Measurements from ENCODE around the gene B3GLCT.
A peak's percentile ranks its signal among the peaks of the same experiment; 100 is the strongest.

The B3GLCT gene

GRCh38 chr13:31225998-31226675, 26.4 kb downstream of the B3GLCT start:
- in situ Hi-C loops (cut with MboI; ENCODE audit: low sequenced_read_pairs, unreplicated experiment), result loop anchor here (25.0 kb wide), 1 partner anchor 511 kb away; the partner anchor contains the start of gene RXFP2
- TF ChIP-seq, protein P1, sequence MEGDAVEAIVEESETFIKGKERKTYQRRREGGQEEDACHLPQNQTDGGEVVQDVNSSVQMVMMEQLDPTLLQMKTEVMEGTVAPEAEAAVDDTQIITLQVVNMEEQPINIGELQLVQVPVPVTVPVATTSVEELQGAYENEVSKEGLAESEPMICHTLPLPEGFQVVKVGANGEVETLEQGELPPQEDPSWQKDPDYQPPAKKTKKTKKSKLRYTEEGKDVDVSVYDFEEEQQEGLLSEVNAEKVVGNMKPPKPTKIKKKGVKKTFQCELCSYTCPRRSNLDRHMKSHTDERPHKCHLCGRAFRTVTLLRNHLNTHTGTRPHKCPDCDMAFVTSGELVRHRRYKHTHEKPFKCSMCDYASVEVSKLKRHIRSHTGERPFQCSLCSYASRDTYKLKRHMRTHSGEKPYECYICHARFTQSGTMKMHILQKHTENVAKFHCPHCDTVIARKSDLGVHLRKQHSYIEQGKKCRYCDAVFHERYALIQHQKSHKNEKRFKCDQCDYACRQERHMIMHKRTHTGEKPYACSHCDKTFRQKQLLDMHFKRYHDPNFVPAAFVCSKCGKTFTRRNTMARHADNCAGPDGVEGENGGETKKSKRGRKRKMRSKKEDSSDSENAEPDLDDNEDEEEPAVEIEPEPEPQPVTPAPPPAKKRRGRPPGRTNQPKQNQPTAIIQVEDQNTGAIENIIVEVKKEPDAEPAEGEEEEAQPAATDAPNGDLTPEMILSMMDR (IDR thresholded peaks at IDR 0.05; ENCODE audit: borderline replicate concordance, control extremely low read depth, extremely low read depth, insufficient read depth, missing control alignments), result no peak
- no peak for DNase-seq (ENCODE audit: low spot score)

- TF ChIP-seq, protein P1 (IDR thresholded peaks at IDR 0.05; ENCODE audit: borderline replicate concordance, control extremely low read depth, extremely low read depth, insufficient read depth, missing control alignments), result no peak
- in situ Hi-C loops (cut with MboI; ENCODE audit: low sequenced_read_pairs, unreplicated experiment), result loop anchor here (25.0 kb wide), 1 partner anchor 510 kb away; the partner anchor contains the start of gene RXFP2
Measured at GRCh38 chr13:31227063-31227462, 27.3 kb downstream of the B3GLCT start.

DNA sequence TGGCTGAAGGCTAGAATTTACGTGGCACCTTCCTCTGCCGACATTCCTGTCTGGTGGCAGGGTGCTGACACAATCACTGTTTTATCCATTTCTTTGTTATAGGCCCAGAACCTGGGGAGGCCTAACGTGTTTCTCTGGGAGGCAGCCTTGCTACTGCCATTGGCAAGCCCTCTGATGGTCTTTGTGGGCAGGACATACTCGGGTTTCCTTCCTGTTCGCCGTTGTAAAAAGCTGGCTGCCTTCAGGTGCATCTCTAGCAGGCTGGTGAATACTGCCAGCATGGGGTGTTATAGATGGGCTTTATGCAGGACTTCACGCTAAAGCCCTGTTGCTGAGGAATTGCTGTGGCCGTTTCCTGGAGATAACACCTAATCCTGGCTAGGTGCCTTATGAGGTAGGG, 28.1 kb downstream of the B3GLCT start:
- TF ChIP-seq, protein P1 (IDR thresholded peaks at IDR 0.05; ENCODE audit: borderline replicate concordance, control extremely low read depth, extremely low read depth, insufficient read depth, missing control alignments), result no peak
- in situ Hi-C loops (cut with MboI; ENCODE audit: low sequenced_read_pairs, unreplicated experiment), result loop anchor here (25.0 kb wide), 1 partner anchor 509 kb away; the partner anchor contains the start of gene RXFP2

More at GRCh38 chr13:31227063-31227462, 27.3 kb downstream of the B3GLCT start:
- DNase-seq (ENCODE audit: low spot score), result no peak

DNA sequence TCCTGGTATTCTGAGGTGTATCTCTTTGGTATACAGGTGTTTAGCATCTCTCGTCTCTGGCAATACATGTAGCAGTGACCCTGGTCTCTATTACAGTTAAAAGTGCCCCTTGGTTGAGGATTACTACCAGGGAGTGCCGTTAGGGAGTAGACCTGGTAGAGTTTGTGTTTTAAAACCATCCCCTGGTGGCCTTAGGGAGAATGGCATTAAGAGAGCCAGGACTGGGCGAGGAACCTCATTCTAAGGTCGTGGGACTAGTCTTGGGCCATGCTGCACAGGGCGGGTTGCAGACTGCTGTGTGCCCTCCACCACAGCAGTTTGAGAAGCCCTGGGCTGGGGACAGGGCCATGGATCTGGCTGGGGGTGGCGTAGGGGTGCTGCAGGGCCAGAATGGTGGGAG, 35.0 kb downstream of the B3GLCT start:
- DNase-seq (ENCODE audit: low spot score), result no peak
- TF ChIP-seq, protein P1 (IDR thresholded peaks at IDR 0.05; ENCODE audit: borderline replicate concordance, control extremely low read depth, extremely low read depth, insufficient read depth, missing control alignments), result no peak
- in situ Hi-C loops (cut with MboI; ENCODE audit: low sequenced_read_pairs, unreplicated experiment), result loop anchor here (10.0 to 25.0 kb wide), 2 partner anchors 190 to 503 kb away; partner anchors contain the start of gene RXFP2

More for the DNA sequence above, 28.1 kb downstream of the B3GLCT start:
- DNase-seq (ENCODE audit: low spot score), result no peak

DNA sequence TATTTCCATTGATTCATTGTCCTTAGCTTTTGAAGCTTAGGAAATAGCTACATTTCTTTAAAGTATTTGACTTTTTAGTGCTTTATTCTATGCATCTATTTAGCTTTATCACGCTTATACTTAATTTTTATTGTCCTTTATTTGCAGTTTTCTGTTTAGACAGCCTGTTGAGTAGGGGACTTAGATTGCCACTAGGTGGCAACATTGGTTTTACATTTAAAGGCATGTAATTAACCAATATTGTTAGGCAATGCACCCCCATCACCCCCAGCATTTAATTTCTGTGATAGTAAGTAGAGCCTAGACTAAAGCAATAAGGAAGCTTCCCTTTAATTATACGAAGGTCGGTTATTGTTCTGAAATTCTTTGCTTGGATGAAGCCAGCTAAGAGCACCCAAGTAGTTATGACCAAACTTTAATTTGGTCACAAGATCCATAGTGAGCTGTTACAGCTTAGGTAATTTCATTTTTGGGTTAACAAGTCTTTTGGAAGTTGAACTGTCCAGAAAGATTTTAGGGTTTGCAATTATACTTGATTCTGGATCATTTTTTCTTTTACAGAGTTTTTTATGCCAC, 36.5 kb downstream of the B3GLCT start:
- TF ChIP-seq, protein P1 (IDR thresholded peaks at IDR 0.05; ENCODE audit: borderline replicate concordance, control extremely low read depth, extremely low read depth, insufficient read depth, missing control alignments), result peak; percentile 51
- in situ Hi-C loops (cut with MboI; ENCODE audit: low sequenced_read_pairs, unreplicated experiment), result loop anchor here (10.0 to 25.0 kb wide), 2 partner anchors 189 to 501 kb away; partner anchors contain the start of gene RXFP2
- DNase-seq (ENCODE audit: low spot score), result peak; percentile 37

DNA sequence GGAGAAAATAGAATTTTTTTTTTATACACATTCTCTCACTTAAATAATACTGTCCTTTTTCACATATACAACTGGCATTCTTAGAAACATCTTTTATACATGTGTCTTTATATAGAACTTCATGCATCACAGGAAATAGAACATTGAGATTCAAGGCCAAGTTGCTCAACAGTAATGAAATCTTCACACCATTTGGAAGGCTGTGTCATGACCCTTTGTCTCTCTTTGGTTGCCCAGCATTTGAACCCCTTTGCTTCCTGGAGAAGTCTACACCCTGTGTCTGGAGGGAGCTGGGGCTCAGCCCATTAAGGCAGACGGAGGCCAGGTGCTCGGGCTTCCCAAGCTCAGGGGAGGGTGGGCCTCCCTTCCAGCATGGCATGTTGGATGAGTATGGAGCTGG, 41.1 kb downstream of the B3GLCT start:
- in situ Hi-C loops (cut with MboI; ENCODE audit: low sequenced_read_pairs, unreplicated experiment), result loop anchor here (25.0 kb wide), 1 partner anchor 496 kb away; the partner anchor contains the start of gene RXFP2
- TF ChIP-seq, protein P1 (IDR thresholded peaks at IDR 0.05; ENCODE audit: borderline replicate concordance, control extremely low read depth, extremely low read depth, insufficient read depth, missing control alignments), result no peak
- no peak for DNase-seq (ENCODE audit: low spot score)

Data from GM13976 (cell line).